H1 (cell line): ENCODE results near the gene PLCL2. TPM values are rescaled to one million over a fixed set of nuclear protein-coding genes. Genes with fewer than 3 reads are reported as not detected.

Source experiments
- CHD1 ChIP-seq: IDR thresholded peaks from 2 replicates; pipeline ENCODE4 v1.6.1; 2012; ENCODE audit warnings: low read depth, low read length, improper control_type of control experiment
- EP300 ChIP-seq, 2 experiments: IDR thresholded peaks; 1 replicate in 1 of 2; 2 replicates in 1 of 2; pipeline ENCODE4 v1.6.1; 2011 to 2012; ENCODE audit warnings: low read depth in 2 of 2, low read length in 2 of 2, mild to moderate bottlenecking in 2 of 2, borderline replicate concordance in 1 of 2, inconsistent platforms in 1 of 2, moderate library complexity in 1 of 2
- GABPA ChIP-seq: IDR thresholded peaks from 2 replicates; pipeline ENCODE4 v1.6.1; 2011; ENCODE audit warnings: mild to moderate bottlenecking, low read length, moderate library complexity, borderline replicate concordance; ENCODE audit not compliant: insufficient read depth
- GTF2F1 ChIP-seq: IDR thresholded peaks from 2 replicates; pipeline ENCODE4 v1.6.1; 2012; ENCODE audit warnings: low read depth, low read length, improper control_type of control experiment, borderline replicate concordance
- YY1 ChIP-seq: IDR thresholded peaks from 2 replicates; pipeline ENCODE4 v1.6.1; 2011; ENCODE audit warnings: low read depth, mild to moderate bottlenecking, low read length
- polyA plus RNA-seq, 7 experiments: library from polyadenylated mRNA; depleted of rRNA in 3 of 7; stranded (reverse) in 5 of 7; unstranded in 2 of 7; fragments of >200 nt in 5 of 7; fragments of 200-250 nt in 2 of 7; gene quantifications; 1 replicate in 5 of 7; 2 replicates in 1 of 7; 4 replicates in 1 of 7; pipeline versions ENCODE4 v1.2.1 to v1.2.3, GENCODE V29; 2011 to 2013; ENCODE audit warnings: missing spikeins in 2 of 7, mixed read lengths in 2 of 7
- total RNA-seq: library from RNA; stranded (reverse); fragmentation: NEBNext Ultra II Directional; extraction: Animal tissue kit (Norgen Biotek cat#: 25700); gene quantifications from 2 replicates; pipeline ENCODE4 v1.2.1, GENCODE V29; 2021

Gene PLCL2
- total and polyA plus RNA-seq, 2 of the 8 experiments (the other 6 are each of a cell fraction or from before 2014, with no cell fraction given), result 3.5 to 6.8 TPM

DNA sequence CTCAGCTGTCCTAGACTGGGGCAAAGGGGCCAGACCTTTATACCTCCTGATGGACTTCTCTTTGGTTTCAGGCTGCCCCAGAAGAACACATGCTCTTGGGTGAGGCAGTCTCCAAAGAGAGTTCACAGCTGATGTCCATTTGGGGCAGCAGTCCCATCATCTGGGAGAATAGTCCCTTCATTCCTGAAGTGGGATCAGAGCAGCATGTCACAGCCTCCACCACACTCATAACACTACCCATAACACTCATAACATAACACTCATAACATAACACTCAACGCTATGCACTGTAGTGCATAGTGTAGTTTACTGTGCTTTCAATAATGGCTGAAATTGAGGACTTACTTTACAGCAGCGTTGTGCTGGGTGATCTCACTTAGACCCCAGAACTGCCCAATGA, 36.7 kb upstream of the PLCL2 start (continued):
- TF ChIP-seq EP300 (IDR thresholded peaks at IDR 0.05; ENCODE audit: borderline replicate concordance in 1 of 2, low read depth in 2 of 2, low read length in 2 of 2) (no peak), YY1 (no peak), CHD1 (no peak), GABPA (no peak), GTF2F1 (no peak)
